Measurements from ENCODE around the gene BICDL1.
"Not testable (repeated sequence)": the region's sequence is repeated elsewhere in the genome, so short reads cannot be mapped to it uniquely, and the experiment has no call there.

The BICDL1 gene

GRCh38 chr12:119956047-119956446 lies 33.0 kb upstream of the BICDL1 start:
- DNase-seq (ENCODE audit: low read depth in 2 of 2): peak in 1 of 2 donors; percentile 4
- TF ChIP-seq CTCF (IDR thresholded peaks at IDR 0.05; ENCODE audit: low read depth, low read length): no peak
- no peak overlapping the region for H3K4me3 ChIP-seq (replicated peaks in 1 of 2; ENCODE audit: low read depth in 2 of 2, low read length in 2 of 2)

- H3K4me3 ChIP-seq (replicated peaks in 1 of 2; ENCODE audit: low read depth in 2 of 2, low read length in 2 of 2): no peak overlapping the region
- no peak for TF ChIP-seq CTCF (IDR thresholded peaks at IDR 0.05; ENCODE audit: low read depth, low read length)
- no peak for DNase-seq (ENCODE audit: low read depth in 2 of 2)
Measured at GRCh38 chr12:119957135-119957534, 31.9 kb upstream of the BICDL1 start.

GRCh38 chr12:119959435-119959834 lies 29.6 kb upstream of the BICDL1 start:
- DNase-seq (ENCODE audit: low read depth in 2 of 2): no peak
- TF ChIP-seq CTCF (IDR thresholded peaks at IDR 0.05; ENCODE audit: low read depth, low read length): no peak
- H3K4me3 ChIP-seq (replicated peaks in 1 of 2; ENCODE audit: low read depth in 2 of 2, low read length in 2 of 2): no peak overlapping the region

- no peak overlapping the region for H3K4me3 ChIP-seq (replicated peaks in 1 of 2; ENCODE audit: low read depth in 2 of 2, low read length in 2 of 2)
- DNase-seq (ENCODE audit: low read depth in 2 of 2): no peak
- TF ChIP-seq CTCF (IDR thresholded peaks at IDR 0.05; ENCODE audit: low read depth, low read length): no peak
Measured at GRCh38 chr12:119964123-119964522, 24.9 kb upstream of the BICDL1 start.

- DNase-seq (ENCODE audit: low read depth in 2 of 2): no peak
- H3K4me3 ChIP-seq (replicated peaks in 1 of 2; ENCODE audit: low read depth in 2 of 2, low read length in 2 of 2): no peak overlapping the region
- no peak for TF ChIP-seq CTCF (IDR thresholded peaks at IDR 0.05; ENCODE audit: low read depth, low read length)
Measured at GRCh38 chr12:119964929-119965328, 24.1 kb upstream of the BICDL1 start.

GRCh38 chr12:119980242-119980641 lies 8.8 kb upstream of the BICDL1 start:
- no peak for TF ChIP-seq CTCF (IDR thresholded peaks at IDR 0.05; ENCODE audit: low read depth, low read length)
- H3K4me3 ChIP-seq (replicated peaks in 1 of 2; ENCODE audit: low read depth in 2 of 2, low read length in 2 of 2): no peak overlapping the region
- no peak for DNase-seq (ENCODE audit: low read depth in 2 of 2)

GRCh38 chr12:119980702-119981101 lies 8.3 kb upstream of the BICDL1 start:
- DNase-seq (ENCODE audit: low read depth in 2 of 2); H3K4me3 ChIP-seq (replicated peaks in 1 of 2; ENCODE audit: low read depth in 2 of 2, low read length in 2 of 2): not testable (repeated sequence)

Data from cardiac fibroblast (primary cell).